CD4-positive, alpha-beta T cell treated with Interleukin-10 for 1 hour (primary cell): ENCODE measurements around the gene C1GALT1.

Experiments
- DNase-seq: peaks from one replicate; pipeline ENCODE4 v3.0.0-alpha.2; 2020

C1GALT1 gene

DNA sequence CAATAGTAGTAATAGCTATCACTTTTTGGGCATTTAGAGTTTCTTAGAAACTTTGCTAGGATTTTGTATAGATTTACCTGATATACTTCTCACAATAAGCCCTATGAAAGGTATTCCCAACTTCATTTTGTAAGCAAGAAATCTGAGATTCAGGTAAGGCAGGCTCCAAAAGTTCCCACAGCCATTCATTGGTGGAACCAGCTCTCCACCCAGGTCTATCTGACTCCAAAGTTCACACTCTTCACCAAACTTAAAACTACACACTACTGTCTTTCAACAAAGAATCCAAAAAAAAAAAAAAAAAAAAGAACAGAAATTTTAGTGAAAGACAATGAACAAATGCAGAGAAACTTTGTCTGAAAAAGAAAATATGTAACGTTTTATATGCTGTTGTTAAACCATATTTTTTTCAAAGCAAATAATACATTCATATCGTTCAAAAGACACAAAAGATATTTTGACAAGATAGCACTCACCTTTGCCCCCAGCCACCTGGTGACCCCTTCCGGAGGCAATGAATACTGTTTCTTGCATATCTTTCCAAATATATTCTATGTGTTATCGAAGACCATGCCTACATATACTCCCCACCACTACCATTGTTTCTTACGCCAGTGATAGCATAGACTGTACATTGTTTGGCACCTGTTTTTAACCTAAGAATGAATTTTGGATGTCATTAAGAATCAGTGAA, 108.2 kb downstream of the C1GALT1 start:
- no peak for DNase-seq

DNA sequence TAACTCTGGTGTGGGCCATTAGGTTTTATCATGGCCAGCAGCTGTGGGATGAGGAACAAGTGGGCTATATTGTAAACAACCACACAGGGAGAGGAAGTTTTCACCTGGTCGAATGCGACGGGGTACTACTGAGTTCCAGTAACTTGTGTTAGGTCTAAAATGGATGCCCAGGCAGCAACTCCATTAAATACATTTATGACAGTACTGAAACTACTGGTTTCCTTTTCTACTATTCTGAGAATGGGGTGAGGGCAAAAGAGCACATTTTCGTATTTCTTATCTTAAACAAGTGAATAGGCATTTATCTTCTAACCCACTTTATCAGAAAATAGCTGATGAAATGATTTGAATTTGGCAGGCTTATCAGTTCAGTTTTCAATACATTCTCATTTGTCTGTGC, 109.7 kb downstream of the C1GALT1 start:
- DNase-seq = no peak

GRCh38 chr7:7292608-7293007, 110.3 kb downstream of the C1GALT1 start:
- DNase-seq = no peak

DNA sequence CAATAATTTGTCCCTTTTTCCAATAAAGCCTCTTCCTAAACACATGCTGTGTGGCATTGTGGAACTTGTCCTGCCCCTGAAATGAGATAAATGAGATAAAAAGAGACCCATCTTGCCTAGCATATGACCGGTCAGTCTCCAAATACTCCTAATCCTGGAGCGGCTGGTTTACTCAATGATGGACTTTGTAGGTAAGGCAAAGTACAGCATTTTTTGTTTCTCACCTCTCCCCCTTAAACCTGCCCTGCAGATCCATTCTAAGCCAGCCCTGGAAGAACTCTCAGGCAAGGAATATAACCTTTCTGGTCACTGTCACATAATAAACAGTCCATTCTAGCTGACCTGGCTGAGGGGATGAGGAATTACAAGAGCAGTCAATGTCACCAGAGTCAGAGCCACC, 110.7 kb downstream of the C1GALT1 start:
- no peak for DNase-seq

- DNase-seq = no peak
These were observed 112.6 kb downstream of the C1GALT1 start for GRCh38 chr7:7294911-7295310.
